ENCODE data around the gene CCDC93. TPM values are rescaled to one million over a fixed set of nuclear protein-coding genes. Genes with fewer than 3 reads are reported as not detected.

CCDC93 gene
- total RNA-seq, 1 experiment from 2014 or later = 18.7 TPM

- no peak for TF ChIP-seq ZFX (IDR thresholded peaks at IDR 0.05)
- TF ChIP-seq MAX (IDR thresholded peaks at IDR 0.05) = no peak
- TF ChIP-seq POLR2AphosphoS5 (IDR thresholded peaks at IDR 0.05; ENCODE audit: low read depth, low read length) = no peak
- TF ChIP-seq POLR2A (IDR thresholded peaks at IDR 0.05; ENCODE audit: borderline replicate concordance, extremely low read depth, insufficient read depth, insufficient read length) = no peak
- TF ChIP-seq CEBPB (IDR thresholded peaks at IDR 0.05; ENCODE audit: low read depth) = no peak
- no peak for TF ChIP-seq JUND (IDR thresholded peaks at IDR 0.05)
Observed at GRCh38 chr2:117935456-117935855, 78.4 kb downstream of the CCDC93 start.

GRCh38 chr2:117933884-117934354 lies 80.0 kb downstream of the CCDC93 start:
- ChIA-PET RAD21 (ENCODE audit: low non-redundant PET in 1 of 2, low total read pairs in 2 of 2, uncharacterized antibody in 2 of 2, unreplicated experiment in 2 of 2) (no interaction called here), CTCF (no interaction called here), POLR2A (no interaction called here)
- DNase-seq (ENCODE audit: low read depth, low spot score) (no peak), ATAC-seq (no peak)
- no peaks in the 10 kb centered on the region for H3K79me2 ChIP-seq (ENCODE audit: insufficient read depth, low read length)
- no peaks in the 10 kb centered on the region for H3K9me2 ChIP-seq (ENCODE audit: insufficient read depth)
- H3K4me2 ChIP-seq (ENCODE audit: low read length) = no peak overlapping the region
- intact Hi-C loops (cut with micrococcal nuclease) = no loop called here
- BruUV-seq (replicated peaks) = no TSS peak
- no peaks in the 10 kb centered on the region for H3K4me1 ChIP-seq (ENCODE audit: control insufficient read depth in 1 of 2, insufficient read depth in 2 of 2, low read length in 2 of 2)
- no peaks in the 10 kb centered on the region for H4K20me1 ChIP-seq (ENCODE audit: insufficient read depth)
- no peak overlapping the region for H3K9ac ChIP-seq (ENCODE audit: low read length)
- no peak overlapping the region for H2AFZ ChIP-seq (ENCODE audit: low read depth, low read length, poor library complexity, severe bottlenecking)
- no peak overlapping the region for H3K4me3 ChIP-seq (replicated peaks in 1 of 2; ENCODE audit: low read depth in 1 of 2, low read length in 2 of 2)
- no peaks in the 10 kb centered on the region for H3K27me3 ChIP-seq (ENCODE audit: insufficient read depth, low read length)
- peaks cover 35 to 37% of the 10 kb centered on the region in 2 experiments for H3K36me3 ChIP-seq (ENCODE audit: control insufficient read depth in 1 of 2, insufficient read depth in 2 of 2, low read length in 2 of 2)
- no peaks in the 10 kb centered on the region for H3K9me3 ChIP-seq (ENCODE audit: control insufficient read depth in 1 of 2, insufficient read depth in 1 of 2, low read depth in 1 of 2, low read length in 2 of 2)
- no peak overlapping the region for H3K27ac ChIP-seq (ENCODE audit: low read depth, low read length)
- TF ChIP-seq REST (IDR thresholded peaks at IDR 0.05; ENCODE audit: low read depth) = no peak
- no peak for TF ChIP-seq SIN3A (IDR thresholded peaks at IDR 0.05; ENCODE audit: low read depth)
- TF ChIP-seq TCF7L2 (IDR thresholded peaks at IDR 0.05; ENCODE audit: borderline replicate concordance, extremely low read depth, insufficient read depth, insufficient read length) = no peak
- no peak for TF ChIP-seq ZBTB33 (IDR thresholded peaks at IDR 0.05; ENCODE audit: extremely low read depth, insufficient replicate concordance, low read length)
- no peak for TF ChIP-seq ELF1 (IDR thresholded peaks at IDR 0.05; ENCODE audit: borderline replicate concordance, low read depth)
- no peak for TF ChIP-seq CEBPB (IDR thresholded peaks at IDR 0.05; ENCODE audit: low read depth)
- TF ChIP-seq SP1 (IDR thresholded peaks at IDR 0.05; ENCODE audit: low read depth) = no peak
- TF ChIP-seq POLR2AphosphoS5 (IDR thresholded peaks at IDR 0.05; ENCODE audit: low read depth, low read length) = no peak
- no peak for TF ChIP-seq JUND (IDR thresholded peaks at IDR 0.05)
- TF ChIP-seq FOSL1 (IDR thresholded peaks at IDR 0.05; ENCODE audit: low read depth) = no peak
- no peak for TF ChIP-seq EZH2 (IDR thresholded peaks at IDR 0.05)
- TF ChIP-seq ZFX (IDR thresholded peaks at IDR 0.05) = no peak
- no peak for TF ChIP-seq EZH2phosphoT487 (IDR thresholded peaks at IDR 0.05; ENCODE audit: borderline replicate concordance)
- no peak for TF ChIP-seq RAD21 (IDR thresholded peaks at IDR 0.05; ENCODE audit: low read depth)
- TF ChIP-seq ZNF274 (IDR thresholded peaks at IDR 0.05; ENCODE audit: low read depth, low read length) = no peak

More at GRCh38 chr2:117935456-117935855, 78.4 kb downstream of the CCDC93 start:
- Histone ChIP-seq H3K4me3 (replicated peaks in 1 of 2; ENCODE audit: low read depth in 1 of 2, low read length in 2 of 2) (no peak overlapping the region), H4K20me1 (ENCODE audit: insufficient read depth) (no peaks in the 10 kb centered on the region), H3K36me3 (ENCODE audit: control insufficient read depth in 1 of 2, insufficient read depth in 2 of 2, low read length in 2 of 2) (peaks cover 29 to 44% of the 10 kb centered on the region in 2 experiments), H3K9me2 (ENCODE audit: insufficient read depth) (no peaks in the 10 kb centered on the region), H3K4me1 (ENCODE audit: control insufficient read depth in 1 of 2, insufficient read depth in 2 of 2, low read length in 2 of 2) (no peaks in the 10 kb centered on the region), H3K9me3 (ENCODE audit: control insufficient read depth in 1 of 2, insufficient read depth in 1 of 2, low read depth in 1 of 2, low read length in 2 of 2) (no peaks in the 10 kb centered on the region), H3K4me2 (ENCODE audit: low read length) (no peak overlapping the region), H3K79me2 (ENCODE audit: insufficient read depth, low read length) (no peaks in the 10 kb centered on the region), H3K27ac (ENCODE audit: low read depth, low read length) (no peak overlapping the region), H3K9ac (ENCODE audit: low read length) (no peak overlapping the region), H3K27me3 (ENCODE audit: insufficient read depth, low read length) (no peaks in the 10 kb centered on the region), H2AFZ (ENCODE audit: low read depth, low read length, poor library complexity, severe bottlenecking) (no peak overlapping the region)
- ChIA-PET POLR2A (no interaction called here), CTCF (no interaction called here), RAD21 (ENCODE audit: low non-redundant PET in 1 of 2, low total read pairs in 2 of 2, uncharacterized antibody in 2 of 2, unreplicated experiment in 2 of 2) (no interaction called here)
- ATAC-seq (no peak), DNase-seq (ENCODE audit: low read depth, low spot score) (no peak)
- intact Hi-C loops (cut with micrococcal nuclease) = no loop called here
- no TSS peak for BruUV-seq (replicated peaks)
